ACHN (cell line): ENCODE data around the gene EN2.

Experiments
- DNase-seq: peaks from one replicate; pipeline ENCODE4 v3.0.0-alpha.2; 2015
- in situ Hi-C: cut with HindIII; loops from 2 replicates; pipeline ENCODE4 v1.10.0; 2017; ENCODE audit warnings: low sequenced_read_pairs, low pct_ligation_motif_present, low pct_unique_long_range_greater_than_20kb

EN2 gene

DNA sequence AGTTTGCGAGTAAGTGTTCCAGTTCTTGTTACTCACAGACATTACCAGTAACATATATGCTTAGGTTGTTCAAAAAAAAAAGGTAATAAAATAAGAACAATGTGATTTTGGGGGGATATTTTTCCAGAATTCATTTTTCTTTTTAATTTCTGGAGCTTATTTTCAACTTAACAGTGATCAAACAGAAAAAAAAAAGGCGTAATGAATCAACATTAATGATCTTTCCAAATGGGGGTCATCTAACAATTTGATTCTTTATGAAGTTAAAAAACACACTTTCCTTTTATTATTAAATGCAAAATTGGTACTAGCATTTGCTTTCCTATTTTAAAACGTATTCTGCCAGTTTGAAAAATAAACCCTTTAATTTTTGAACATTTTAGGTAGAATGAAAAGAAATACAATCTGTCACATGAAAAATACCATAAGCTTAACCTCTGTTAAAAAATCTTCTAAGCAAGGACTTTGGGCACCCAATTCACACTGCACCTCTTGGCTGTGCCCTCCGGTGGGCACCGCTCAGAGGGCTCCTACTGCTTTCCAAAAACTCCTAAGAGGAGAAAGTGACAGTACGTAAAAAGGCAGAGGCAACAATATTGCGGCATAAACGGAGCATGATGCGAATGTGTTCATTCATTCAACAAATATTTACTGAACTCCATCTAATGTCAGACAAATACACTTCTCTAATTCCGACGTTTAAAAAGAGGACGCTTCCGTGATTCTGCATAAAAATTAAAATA is 55.8 kb downstream of the EN2 start:
- in situ Hi-C loops = no loop called here
- DNase-seq = no peak

DNA sequence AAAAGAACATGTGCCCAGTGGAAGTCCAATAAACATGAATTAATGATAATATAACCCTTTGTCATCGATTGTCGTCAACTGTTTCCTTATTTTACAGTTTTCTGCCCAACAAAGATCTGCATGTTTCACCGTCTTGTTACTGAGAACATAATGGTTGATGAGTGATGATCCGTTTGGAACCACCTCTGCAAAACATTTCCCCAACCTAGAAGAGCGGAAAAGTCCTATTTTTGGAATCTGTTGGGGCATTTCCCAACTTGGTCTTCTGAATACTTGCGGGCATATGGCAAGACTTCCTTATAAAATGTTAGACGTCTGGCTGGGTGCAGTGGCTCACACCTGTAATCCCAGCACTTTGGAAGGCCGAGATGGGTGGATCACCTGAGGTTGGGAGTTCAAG is 56.4 kb downstream of the EN2 start:
- in situ Hi-C loops = no loop called here
- no peak for DNase-seq
